Pancreas (tissue), 10 donors: Measurements from ENCODE around the gene CTDSP2. TPM values are rescaled to one million over a fixed set of nuclear protein-coding genes. Genes with fewer than 3 reads are reported as not detected.

Experiments used
- ATAC-seq, 4 donors: fragments of 200-7000 bp; cut with Tn5 transposase; one replicate each; pipeline versions ENCODE4 v1.8.0 to v1.9.1; 2020; ENCODE audit warnings: mild to moderate bottlenecking in 4 of 4, moderate library complexity in 4 of 4
- DNase-seq, 6 donors: peaks; one replicate each; pipeline ENCODE4 v3.0.0-alpha.2; 2020
- FAIRE-seq: peaks from 2 replicates; lab custom pipeline; 2012; peaks lifted over from hg19 to GRCh38; lab: Jason Lieb, UNC
- H3K27ac ChIP-seq, 4 donors: fragments of 200-600 bp; sonication (generic); 1 replicate in 3 of 4; 2 replicates in 1 of 4; pipeline versions ENCODE4 v1.5.0 to v1.8.0; 2020
- H3K27me3 ChIP-seq, 4 donors: fragments of 200-600 bp; one replicate each; pipeline ENCODE4 v1.8.0; 2021
- H3K36me3 ChIP-seq, 3 donors: fragments of 200-600 bp; sonication (generic) in 1 of 3; one replicate each; pipeline versions ENCODE4 v1.5.0 to v1.8.0; 2020 to 2021
- H3K4me1 ChIP-seq, 3 donors: fragments of 200-600 bp; one replicate each; pipeline ENCODE4 v1.8.0; 2021
- H3K4me3 ChIP-seq, 4 donors: fragments of 200-600 bp; sonication (generic) in 2 of 4; one replicate each; pipeline versions ENCODE4 v1.5.0 to v1.8.0; 2020 to 2021
- H3K9me3 ChIP-seq, 4 donors: fragments of 200-600 bp; one replicate each; pipeline ENCODE4 v1.8.0; 2021
- WGBS, 2 donors: extraction: QIAGEN DNeasy Blood & Tissue Kit; methylation state at CpG; one replicate each; pipeline ENCODE4 v1.1.7; 2013; 5-methylcytosine and 5-hydroxymethylcytosine counted together
- intact Hi-C, 3 donors: fragments of 100-400 bp; cut with DNase I; formaldehyde crosslinking; loops; one replicate each; pipeline versions ENCODE4 v1.11.1 to v1.14.2; 2022
- polyA plus RNA-seq, 2 donors: library from polyadenylated mRNA; stranded (reverse); fragments of 200-250 nt; gene quantifications; one replicate each; pipeline ENCODE4 v1.2.3, GENCODE V29; 2013
- total RNA-seq, 6 donors: library from RNA; stranded (reverse); fragmentation: NEBNext Ultra II Directional in 4 of 6; extraction: Animal tissue kit (Norgen Biotek cat#: 25700) in 4 of 6; gene quantifications; one replicate each; pipeline versions ENCODE4 v1.2.1 to v1.2.4, GENCODE V29; 2021 to 2023
- TF ChIP-seq, protein P1 (sequence below), 4 donors: fragments of 200-600 bp; sonication (generic) in 3 of 4; IDR thresholded peaks; one replicate each; pipeline versions ENCODE4 v1.5.0 to v1.8.0; 2021; ENCODE audit warnings: antibody characterized with exemption in 4 of 4
- donor health status: healthy with polysubstance abuse.
- donor health status: DM: no; HTN: no; CAD: no; lungs with moderate emphysema.
- donor health status: DM: no; HTN: no; CAD: no.
- donor health status: control.
- donor health status: control.
- donor health status: Bipolar disorder and iron deficiency.
- donor health status: DM: yes; HTN: yes; CAD: no.
- donor health status: DM: no; HTN: no; CAD: no.
- donor health status: DM: no; HTN: no; CAD: no.
- donor health status: DM: yes; HTN: yes; CAD: no.

Gene CTDSP2
- total and polyA plus RNA-seq, 8 donors = 38.7 to 165 (median 90.3) TPM

DNA sequence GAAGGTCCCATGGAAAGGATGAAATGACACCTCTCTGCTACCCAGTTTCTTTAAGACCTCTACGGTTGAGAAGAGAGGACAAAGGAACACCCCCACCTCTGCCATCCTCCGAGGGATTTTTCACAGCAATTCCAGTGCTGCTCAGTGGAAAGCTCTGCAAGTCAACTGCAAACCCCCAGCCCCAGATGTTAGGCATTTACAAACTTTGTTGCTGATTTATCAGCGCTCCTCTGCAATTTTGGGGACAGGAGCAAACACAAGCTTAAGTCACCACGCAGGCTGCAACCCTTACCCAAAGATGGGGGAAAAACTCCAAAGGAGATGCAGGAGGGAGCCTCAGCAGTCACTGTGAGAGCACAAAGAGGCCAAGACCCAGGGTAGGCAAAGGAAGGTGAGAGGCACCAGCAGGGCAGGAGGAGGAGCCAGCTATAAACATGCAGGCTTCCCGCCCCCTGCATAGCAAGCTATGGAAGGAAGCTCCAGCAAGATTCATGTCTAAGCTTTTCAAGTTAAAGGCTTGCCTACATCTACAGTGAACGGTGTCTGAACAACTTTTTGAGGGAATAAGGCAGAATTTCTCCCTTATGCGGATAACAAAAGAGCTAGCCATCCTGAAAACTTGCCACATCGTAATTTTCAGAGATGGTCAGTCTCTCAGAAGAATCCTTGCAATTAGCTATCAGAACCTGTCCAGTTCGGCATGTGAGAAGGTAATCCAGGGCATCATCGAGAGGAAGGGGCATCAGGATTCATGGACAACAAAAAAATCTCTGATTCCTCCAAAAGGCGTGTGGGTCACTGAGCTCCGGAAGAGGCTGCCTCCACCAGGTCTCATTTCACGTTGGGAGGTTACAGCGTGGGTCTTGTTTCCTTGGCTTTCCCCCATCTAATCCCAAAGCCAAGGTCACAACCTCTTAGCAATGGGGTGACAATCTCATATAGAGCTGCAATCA, 3.9 kb downstream of the CTDSP2 start:
- 25 to 27% methylated on average over 14 of the region's 14 CpGs for WGBS, 2 donors
- TF ChIP-seq, protein P1, sequence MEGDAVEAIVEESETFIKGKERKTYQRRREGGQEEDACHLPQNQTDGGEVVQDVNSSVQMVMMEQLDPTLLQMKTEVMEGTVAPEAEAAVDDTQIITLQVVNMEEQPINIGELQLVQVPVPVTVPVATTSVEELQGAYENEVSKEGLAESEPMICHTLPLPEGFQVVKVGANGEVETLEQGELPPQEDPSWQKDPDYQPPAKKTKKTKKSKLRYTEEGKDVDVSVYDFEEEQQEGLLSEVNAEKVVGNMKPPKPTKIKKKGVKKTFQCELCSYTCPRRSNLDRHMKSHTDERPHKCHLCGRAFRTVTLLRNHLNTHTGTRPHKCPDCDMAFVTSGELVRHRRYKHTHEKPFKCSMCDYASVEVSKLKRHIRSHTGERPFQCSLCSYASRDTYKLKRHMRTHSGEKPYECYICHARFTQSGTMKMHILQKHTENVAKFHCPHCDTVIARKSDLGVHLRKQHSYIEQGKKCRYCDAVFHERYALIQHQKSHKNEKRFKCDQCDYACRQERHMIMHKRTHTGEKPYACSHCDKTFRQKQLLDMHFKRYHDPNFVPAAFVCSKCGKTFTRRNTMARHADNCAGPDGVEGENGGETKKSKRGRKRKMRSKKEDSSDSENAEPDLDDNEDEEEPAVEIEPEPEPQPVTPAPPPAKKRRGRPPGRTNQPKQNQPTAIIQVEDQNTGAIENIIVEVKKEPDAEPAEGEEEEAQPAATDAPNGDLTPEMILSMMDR (IDR thresholded peaks at IDR 0.05) = no peak
- no peaks in the 10 kb centered on the region for H3K9me3 ChIP-seq
- DNase-seq (no peak), ATAC-seq (no peak), FAIRE-seq (no peak)
- H3K4me1 ChIP-seq = peaks cover 51 to 68% (median 65%) of the 10 kb centered on the region in 3 donors
- peak overlapping the region in 1 of 4 donors; percentile 9 for H3K27ac ChIP-seq
- intact Hi-C loops = no loop called here
- H3K27me3 ChIP-seq = no peaks in the 10 kb centered on the region
- H3K36me3 ChIP-seq = no peaks in the 10 kb centered on the region
- peak overlapping the region in 2 of 4 donors; percentile 96 to 99 for H3K4me3 ChIP-seq

DNA sequence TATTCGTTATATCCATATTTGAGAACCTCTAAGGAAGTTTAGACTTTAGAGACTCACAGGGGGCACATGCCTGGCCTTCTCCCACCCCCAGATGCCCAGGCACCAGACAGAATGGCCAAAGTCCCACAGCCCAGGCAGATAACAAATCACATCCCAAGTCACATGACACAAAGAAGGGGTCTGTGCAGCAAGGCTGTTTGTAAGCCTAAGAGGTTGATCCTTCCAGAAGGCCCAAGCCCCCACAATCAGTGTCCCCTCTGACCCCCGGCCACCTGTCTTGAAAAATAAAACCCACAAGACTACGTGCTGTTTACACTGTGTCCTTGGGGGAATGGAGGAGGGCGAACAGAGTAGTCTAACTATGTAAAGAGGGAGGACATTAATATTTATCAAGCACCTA, 5.1 kb downstream of the CTDSP2 start:
- DNase-seq = no peak
- 21 to 23% methylated on average over 4 of the region's 4 CpGs for WGBS, 2 donors
- Histone ChIP-seq H3K36me3 (no peaks in the 10 kb centered on the region), H3K4me3 (no peak overlapping the region), H3K9me3 (no peaks in the 10 kb centered on the region), H3K4me1 (peaks cover 63 to 80% (median 77%) of the 10 kb centered on the region in 3 donors), H3K27ac (peak overlapping the region in 2 of 4 donors; percentile 16 to 44), H3K27me3 (no peaks in the 10 kb centered on the region)
- no peak for FAIRE-seq
- intact Hi-C loops = no loop called here
- TF ChIP-seq, protein P1 (IDR thresholded peaks at IDR 0.05) = no peak
- no peak for ATAC-seq

DNA sequence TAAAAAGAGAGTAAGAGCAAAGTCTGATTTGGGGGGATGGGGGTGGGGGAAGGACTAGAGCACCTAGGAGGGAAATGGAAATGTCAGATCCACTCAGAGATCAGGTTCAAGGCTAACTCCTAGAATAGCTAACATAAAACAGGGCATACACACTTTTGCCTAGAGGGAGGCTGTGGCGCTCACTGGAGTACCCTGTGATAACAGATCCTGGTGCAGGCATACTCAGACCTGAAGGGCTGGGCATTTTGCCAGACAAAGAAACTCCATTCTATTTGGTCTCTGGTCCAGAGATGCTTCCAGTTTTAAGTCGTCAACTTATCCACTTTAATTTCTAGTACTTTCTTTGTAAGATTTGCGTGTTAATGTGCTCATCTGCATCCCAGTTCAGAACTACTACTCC, 5.8 kb downstream of the CTDSP2 start:
- Histone ChIP-seq H3K27ac (peak overlapping the region in 2 of 4 donors; percentile 16 to 44), H3K27me3 (no peaks in the 10 kb centered on the region), H3K9me3 (no peaks in the 10 kb centered on the region), H3K36me3 (no peaks in the 10 kb centered on the region), H3K4me3 (no peak overlapping the region), H3K4me1 (peaks cover 69 to 87% (median 84%) of the 10 kb centered on the region in 3 donors)
- DNase-seq (no peak), FAIRE-seq (no peak), ATAC-seq (no peak)
- intact Hi-C loops = no loop called here
- TF ChIP-seq, protein P1 (IDR thresholded peaks at IDR 0.05) = no peak
- 14 to 16% methylated on average over 3 of the region's 3 CpGs for WGBS, 2 donors

DNA sequence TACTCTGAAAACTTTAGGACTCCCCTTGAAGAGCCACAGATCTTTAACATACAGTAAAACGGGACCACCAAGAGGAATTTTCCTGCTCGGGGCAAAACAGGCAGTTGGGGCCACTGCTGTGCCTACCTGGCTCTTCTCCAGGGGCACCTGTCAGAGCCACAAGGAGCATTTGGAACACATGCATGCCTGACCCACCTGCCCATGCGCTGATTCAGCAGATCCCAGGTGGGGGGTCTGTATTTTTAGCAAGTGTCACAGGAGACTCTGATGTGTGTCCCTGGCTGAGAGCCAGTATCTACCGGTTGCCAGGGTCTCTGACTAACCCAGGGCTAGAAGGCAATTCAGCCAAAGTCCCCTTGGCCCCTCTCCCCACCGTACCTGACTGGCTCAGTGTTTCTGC, 6.5 kb downstream of the CTDSP2 start:
- no peaks in the 10 kb centered on the region for H3K9me3 ChIP-seq
- DNase-seq (peak in 1 of 6 donors; percentile 62), FAIRE-seq (no peak), ATAC-seq (peak in 1 of 4 donors; percentile 1)
- peak overlapping the region in 2 of 4 donors; percentile 23 to 44 for H3K27ac ChIP-seq
- TF ChIP-seq, protein P1 (IDR thresholded peaks at IDR 0.05) = no peak
- no peak overlapping the region for H3K4me3 ChIP-seq
- no peaks in the 10 kb centered on the region for H3K36me3 ChIP-seq
- H3K27me3 ChIP-seq = no peaks in the 10 kb centered on the region
- H3K4me1 ChIP-seq = peaks cover 76 to 94% (median 90%) of the 10 kb centered on the region in 3 donors
- intact Hi-C loops = no loop called here
- 13 to 14% methylated on average over 5 of the region's 5 CpGs for WGBS, 2 donors
